Fibroblast of peridontal ligament (primary cell): ENCODE measurements around the gene P2RY11.

Experiments
- DNase-seq: peaks from one replicate; pipeline ENCODE4 v3.0.0-alpha.2; 2010; ENCODE audit errors: extremely low read depth

Gene P2RY11

GRCh38 chr19:10113964-10114650 is 2.6 kb downstream of the P2RY11 start:
- no peak for DNase-seq

GRCh38 chr19:10114651-10115391 is 3.3 kb downstream of the P2RY11 start:
- DNase-seq = no peak

- no peak for DNase-seq
These were observed 4.0 kb downstream of the P2RY11 start for GRCh38 chr19:10115392-10116084.

- DNase-seq = no peak
These were observed 4.8 kb downstream of the P2RY11 start for GRCh38 chr19:10116085-10116865.

- no peak for DNase-seq
These were observed 5.5 kb downstream of the P2RY11 start for GRCh38 chr19:10116866-10117616.

DNA sequence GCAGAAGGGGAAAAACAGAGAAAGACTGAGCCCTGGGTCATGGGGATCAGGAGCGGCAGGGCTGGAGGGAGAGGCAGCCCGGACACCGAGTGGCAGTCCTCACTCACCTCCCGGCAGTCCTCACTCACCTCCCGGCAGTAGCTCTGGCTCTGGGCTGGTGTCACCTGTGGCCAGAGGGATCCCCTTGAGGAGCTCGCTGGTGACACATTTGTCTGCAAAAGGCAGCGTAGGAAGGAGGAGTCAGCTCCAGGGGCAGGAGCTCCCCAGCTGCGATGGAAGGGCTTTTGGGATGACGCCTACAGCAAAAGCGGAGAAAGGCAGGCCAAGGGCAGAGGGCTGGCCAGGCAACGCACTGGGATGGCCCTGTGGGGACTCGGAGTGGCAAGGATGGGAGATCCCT is 7.5 kb downstream of the P2RY11 start:
- DNase-seq = no peak

DNA sequence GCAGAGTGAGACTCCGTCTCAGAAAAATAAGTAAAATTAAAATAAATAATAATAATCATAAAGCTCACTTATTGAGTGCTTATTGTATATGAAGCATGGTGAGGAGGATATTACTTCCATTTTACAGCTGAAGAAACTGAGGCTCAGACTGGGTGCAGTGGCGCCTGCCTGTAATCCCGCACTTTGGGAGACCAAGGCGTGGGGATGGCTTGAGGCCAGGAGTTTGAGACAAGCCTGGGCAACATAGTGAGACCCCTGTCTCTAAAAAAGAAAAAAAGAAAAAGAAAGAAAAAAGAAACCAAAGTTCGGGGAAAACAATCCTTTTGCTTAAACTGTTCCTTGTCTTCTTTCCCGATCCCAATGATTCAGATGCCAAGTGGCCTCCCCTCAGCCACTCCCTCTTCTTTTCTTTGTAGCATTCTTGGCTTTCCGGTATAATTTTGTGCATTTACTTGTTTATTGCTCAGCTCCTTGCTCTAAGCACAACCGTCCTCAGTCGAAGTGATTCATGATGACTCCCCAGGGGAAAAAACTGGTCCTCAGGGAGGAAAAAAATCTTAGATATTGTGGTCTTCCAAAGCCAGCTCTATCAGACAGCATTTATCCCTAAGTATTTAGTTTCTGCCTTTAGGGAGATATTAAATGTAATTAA is 9.2 kb downstream of the P2RY11 start:
- DNase-seq = peak; percentile 92

- peak; percentile 84 for DNase-seq
These were observed 10.6 kb downstream of the P2RY11 start for GRCh38 chr19:10122045-10122444.

GRCh38 chr19:10124429-10124828 is 12.9 kb downstream of the P2RY11 start:
- no peak for DNase-seq

DNA sequence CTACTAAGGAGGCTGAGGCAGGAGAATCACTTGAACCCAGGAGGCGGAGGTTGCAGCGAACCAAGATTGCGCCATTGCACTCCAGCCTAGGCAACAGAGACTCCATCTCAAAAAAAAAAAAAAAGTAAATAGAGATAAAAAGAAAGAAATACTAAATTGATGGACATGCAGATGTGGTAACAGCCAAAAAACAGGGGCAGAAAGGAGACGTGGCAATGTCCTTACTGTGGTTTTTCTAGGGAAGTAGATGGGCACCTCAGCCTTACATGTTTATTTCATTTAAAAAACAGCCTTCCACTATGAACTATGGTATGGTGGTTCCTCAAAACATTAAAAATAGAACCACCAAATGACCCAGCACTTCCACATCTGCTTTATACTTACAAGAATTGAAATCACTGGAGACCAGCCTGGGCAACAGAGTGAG is 14.7 kb downstream of the P2RY11 start:
- no peak for DNase-seq

GRCh38 chr19:10132905-10133304 is 21.4 kb downstream of the P2RY11 start:
- no peak for DNase-seq

DNA sequence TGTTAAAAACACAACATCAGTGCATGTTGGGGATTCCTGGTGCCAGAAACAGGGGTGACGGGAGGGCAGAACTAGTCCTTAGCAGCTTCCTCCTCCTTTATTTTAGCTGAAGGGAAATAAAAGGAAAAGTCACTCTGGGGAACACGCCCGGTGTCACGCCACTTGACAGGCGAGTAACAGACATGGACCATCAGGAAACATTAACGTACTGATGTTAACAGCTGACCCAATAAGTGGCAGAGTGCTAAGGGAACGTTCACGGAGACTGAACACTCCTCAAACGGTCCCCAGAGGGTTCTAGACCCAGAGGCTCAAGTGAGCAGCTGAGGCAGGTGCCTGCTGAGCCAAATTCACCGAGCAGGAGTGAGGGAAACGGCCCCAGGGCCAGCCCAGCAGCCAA is 22.1 kb downstream of the P2RY11 start:
- no peak for DNase-seq

GRCh38 chr19:10134040-10134439 is 22.5 kb downstream of the P2RY11 start:
- DNase-seq = no peak

GRCh38 chr19:10135551-10136334 is 24.2 kb downstream of the P2RY11 start:
- DNase-seq = no peak

DNA sequence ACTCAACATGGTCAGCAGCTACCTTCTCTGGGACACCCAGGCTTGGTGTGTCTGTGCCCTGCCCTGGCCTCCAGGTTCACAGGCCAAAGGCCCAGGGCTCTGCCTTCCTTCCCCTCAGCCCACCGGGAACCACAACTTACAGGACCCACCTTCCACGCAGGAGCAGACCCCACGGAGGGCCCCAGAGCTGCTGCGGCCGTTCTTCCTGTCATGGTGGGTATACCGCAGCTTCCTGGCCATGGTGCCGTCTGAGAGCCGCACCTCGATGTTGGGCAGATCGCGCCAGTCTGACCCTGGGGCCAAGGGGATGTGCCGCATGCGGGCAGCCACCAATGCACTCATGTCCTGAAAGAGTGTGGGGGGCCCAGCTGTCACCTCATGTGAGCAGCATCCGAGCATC is 25.4 kb downstream of the P2RY11 start:
- DNase-seq = no peak

DNA sequence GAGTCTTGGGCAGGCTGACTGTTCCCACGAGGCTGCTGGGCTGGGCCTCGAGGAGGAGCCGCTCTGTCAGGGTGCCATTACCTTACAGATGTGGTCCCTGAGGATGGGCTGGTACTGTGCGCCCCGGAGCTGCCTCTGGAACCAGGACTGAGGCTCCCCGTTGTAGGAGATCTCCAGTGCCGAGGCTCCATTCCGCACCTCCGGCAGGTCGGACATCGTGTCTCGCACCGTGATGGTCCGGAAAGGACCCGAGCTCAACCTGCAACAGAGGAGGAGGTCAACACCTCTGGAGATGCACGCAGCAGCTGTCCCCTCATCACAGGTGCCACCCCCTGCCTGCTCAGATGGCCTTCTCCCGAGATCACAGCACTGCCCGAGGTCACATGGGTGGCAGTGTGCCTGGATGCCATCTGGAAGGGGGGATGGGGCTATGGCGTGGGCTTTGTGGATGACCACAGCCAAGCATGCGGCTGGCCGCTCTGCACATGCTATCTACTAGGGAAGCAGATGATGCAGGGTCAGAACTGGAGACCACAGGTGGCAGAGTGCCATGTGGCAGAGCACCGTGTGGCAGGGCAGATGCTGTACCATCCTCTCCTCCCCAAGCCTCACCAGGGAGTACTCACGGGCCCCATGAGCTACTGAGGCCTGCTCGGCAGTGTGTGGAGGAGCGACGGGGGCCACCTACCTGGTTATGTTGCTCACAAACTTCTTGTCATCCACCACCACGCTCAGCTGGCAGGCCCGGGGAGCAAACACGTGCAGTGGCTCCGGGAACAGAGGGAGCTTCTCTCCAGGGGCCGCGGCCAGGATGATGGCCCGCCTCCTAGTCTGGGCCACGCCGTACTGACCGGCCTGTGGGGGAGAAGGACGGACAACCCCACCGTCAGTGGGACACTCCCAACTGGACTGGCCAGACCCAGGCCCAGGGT is 26.5 kb downstream of the P2RY11 start:
- DNase-seq = no peak

DNA sequence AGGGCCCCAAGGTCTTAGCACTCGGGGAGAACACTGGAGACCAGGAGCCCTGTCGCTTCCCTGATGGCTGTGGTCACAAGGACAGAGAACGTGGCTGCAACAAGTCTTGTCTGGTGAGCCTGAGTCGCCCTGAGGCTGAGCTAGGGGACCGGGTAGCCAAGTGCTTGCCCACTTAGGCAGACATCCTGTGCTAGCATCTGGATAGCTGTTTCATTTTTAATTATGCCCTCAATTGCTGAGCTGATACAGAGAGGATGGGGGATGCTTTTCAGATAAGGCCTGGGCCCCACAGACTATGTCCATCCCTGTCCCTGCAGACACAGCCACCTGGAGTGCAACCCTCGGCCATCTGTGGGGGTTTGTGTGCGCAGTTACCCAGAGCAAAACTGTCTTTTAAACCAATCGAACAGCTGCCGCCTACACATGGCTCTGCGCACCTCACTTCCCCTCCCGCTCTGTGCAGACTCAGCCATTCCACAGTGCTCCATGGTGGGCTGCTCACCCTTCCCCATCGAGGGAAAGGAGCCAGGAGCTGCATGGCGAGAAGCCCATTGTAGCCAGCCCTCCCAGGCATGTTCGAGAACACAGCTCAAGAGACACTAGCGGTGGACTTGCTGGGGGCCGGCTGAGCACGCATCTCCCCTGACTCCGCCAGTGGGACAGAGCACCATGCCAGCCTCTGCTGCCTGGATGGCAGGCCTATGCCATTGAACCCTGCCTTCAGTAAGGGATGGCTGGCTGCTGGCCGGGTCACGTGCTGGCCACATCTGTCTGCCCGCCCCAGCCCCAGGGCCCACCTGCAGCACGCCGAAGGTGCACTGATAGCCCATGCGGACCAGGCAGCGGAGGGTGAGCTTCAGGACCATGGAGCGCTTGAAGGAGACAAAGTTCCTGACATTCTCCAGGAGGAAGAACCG is 27.6 kb downstream of the P2RY11 start:
- DNase-seq = no peak

DNA sequence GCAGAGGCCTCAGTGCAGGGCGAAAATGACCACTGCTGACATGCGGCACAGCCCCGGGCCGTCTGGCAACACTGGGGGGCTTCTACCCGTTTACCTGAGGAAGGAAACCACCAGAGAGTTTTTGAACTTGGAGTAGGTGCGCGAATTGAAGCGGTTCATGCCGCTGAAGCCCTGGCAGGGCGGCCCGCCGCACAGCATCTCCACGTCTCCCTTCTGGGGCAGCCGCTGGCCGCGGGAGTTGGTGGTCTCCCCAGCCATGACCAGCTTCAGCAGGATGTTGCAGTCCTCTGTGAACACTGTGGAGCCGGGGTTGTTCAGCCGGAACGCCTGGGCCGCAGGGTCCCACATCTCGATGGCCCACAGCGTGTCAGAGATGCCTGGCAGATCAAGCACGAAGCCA is 28.5 kb downstream of the P2RY11 start:
- DNase-seq = no peak
